A549 (cell line): ENCODE results near the gene VAT1. TPM values are rescaled to one million over a fixed set of nuclear protein-coding genes. Genes with fewer than 3 reads are reported as not detected.

Experiments used
- ATAC-seq, 2 experiments: fragments of 200-7000 bp in 1 of 2; fragments of >200 bp in 1 of 2; cut with Nextera tagmentation in 1 of 2; cut with Tn5 transposase in 1 of 2; 3 replicates each; pipeline versions ENCODE4 v1.8.0 to v1.9.1; 2018 to 2020; ENCODE audit warnings: mild to moderate bottlenecking in 1 of 2, moderate library complexity in 1 of 2
- CTCF ChIA-PET: fragments of 300-600 bp; sonication (Branson Sonifier 250); formaldehyde crosslinking; extraction: SDS; loops from one replicate; lab custom pipeline; 2021; ENCODE audit warnings: antibody characterized with exemption, inconsistent platforms; lab: Yijun Ruan, JAX
- POLR2A ChIA-PET: fragments of 350-600 bp; formaldehyde crosslinking; extraction: SDS; loops from one replicate; lab custom pipeline; 2021; ENCODE audit warnings: antibody characterized with exemption, inconsistent platforms; lab: Yijun Ruan, JAX
- DNase-seq, 2 experiments: peaks; one replicate each; pipeline versions ENCODE4 v3.0.0 to v3.0.0-alpha.2; 2011 to 2016; ENCODE audit warnings: low read depth in 1 of 2, low spot score in 1 of 2
- FAIRE-seq: peaks from 2 replicates; lab custom pipeline; 2011; peaks lifted over from hg19 to GRCh38; lab: Jason Lieb, UNC
- H3K27ac ChIP-seq, 2 experiments: fragments of >200 bp; sonication (Bioruptor Twin); formaldehyde crosslinking; 3 replicates each; pipeline ENCODE4 v1.5.1; 2016 to 2017
- H3K4me1 ChIP-seq: fragments of >200 bp; sonication (Bioruptor Twin); formaldehyde crosslinking; 3 replicates; pipeline ENCODE4 v1.6.1; 2016
- H3K4me2 ChIP-seq: fragments of >200 bp; sonication (Bioruptor Twin); formaldehyde crosslinking; 3 replicates; pipeline ENCODE4 v1.6.1; 2016
- H3K4me3 ChIP-seq: fragments of >200 bp; sonication (Bioruptor Twin); formaldehyde crosslinking; 3 replicates; pipeline ENCODE4 v1.5.1; 2016
- H3K9me3 ChIP-seq: fragments of >200 bp; sonication (Bioruptor Twin); formaldehyde crosslinking; 3 replicates; pipeline ENCODE4 v1.6.1; 2016
- ATOH8 ChIP-seq: fragments of 250-450 bp; sonication (Bioruptor Pico); IDR thresholded peaks from 2 replicates; pipeline ENCODE4 v1.5.0; 2020; ENCODE audit warnings: low read depth, mild to moderate bottlenecking, moderate library complexity
- BCL3 ChIP-seq: fragments of >200 bp; sonication (Bioruptor Twin); formaldehyde crosslinking; IDR thresholded peaks from 3 replicates; pipeline ENCODE4 v1.6.1; 2016
- CBX2 ChIP-seq: fragments of 200-600 bp; sonication (generic); IDR thresholded peaks from 2 replicates; pipeline ENCODE4 v1.6.1; 2016; ENCODE audit warnings: low read depth, mild to moderate bottlenecking, borderline replicate concordance
- E2F6 ChIP-seq: IDR thresholded peaks from 2 replicates; pipeline ENCODE4 v1.6.1; 2012; ENCODE audit warnings: low read depth, borderline replicate concordance
- FOSB ChIP-seq: fragments of 250-450 bp; sonication (Bioruptor Pico); IDR thresholded peaks from 2 replicates; pipeline ENCODE4 v1.5.0; 2020; ENCODE audit warnings: mild to moderate bottlenecking, moderate library complexity
- FOXS1 ChIP-seq: fragments of 250-450 bp; sonication (Bioruptor Pico); IDR thresholded peaks from 2 replicates; pipeline ENCODE4 v1.5.0; 2020; ENCODE audit warnings: mild to moderate bottlenecking, moderate library complexity
- HDAC2 ChIP-seq: fragments of 200-600 bp; sonication (generic); IDR thresholded peaks from 2 replicates; pipeline ENCODE4 v1.6.1; 2016
- HEYL ChIP-seq: fragments of 250-450 bp; sonication (Bioruptor Pico); IDR thresholded peaks from 2 replicates; pipeline ENCODE4 v1.8.0; 2021; ENCODE audit warnings: mild to moderate bottlenecking, moderate library complexity
- HOXA7 ChIP-seq: fragments of 250-450 bp; sonication (Bioruptor Pico); IDR thresholded peaks from 2 replicates; pipeline ENCODE4 v1.5.0; 2020; ENCODE audit warnings: mild to moderate bottlenecking, moderate library complexity
- HOXB13 ChIP-seq: fragments of 250-450 bp; sonication (Bioruptor Pico); IDR thresholded peaks from 2 replicates; pipeline ENCODE4 v1.5.0; 2020; ENCODE audit warnings: low read depth, mild to moderate bottlenecking, moderate library complexity
- HOXB5 ChIP-seq: fragments of 250-450 bp; sonication (Bioruptor Pico); IDR thresholded peaks from 2 replicates; pipeline ENCODE4 v1.5.0; 2020; ENCODE audit warnings: mild to moderate bottlenecking, moderate library complexity
- JUN ChIP-seq, 2 experiments: fragments of >200 bp; sonication (Bioruptor Twin); formaldehyde crosslinking; IDR thresholded peaks; 2 replicates in 1 of 2; 3 replicates in 1 of 2; pipeline ENCODE4 v1.6.1; 2016 to 2017
- KDM1A ChIP-seq: fragments of 200-600 bp; sonication (generic); IDR thresholded peaks from 2 replicates; pipeline ENCODE4 v1.6.1; 2016; ENCODE audit warnings: low read depth, mild to moderate bottlenecking
- KDM5A ChIP-seq: fragments of 200-600 bp; sonication (generic); IDR thresholded peaks from 2 replicates; pipeline ENCODE4 v1.6.1; 2016; ENCODE audit warnings: antibody characterized with exemption, mild to moderate bottlenecking
- MYC ChIP-seq: IDR thresholded peaks from 2 replicates; pipeline ENCODE4 v1.6.1; 2012; ENCODE audit warnings: mild to moderate bottlenecking, inconsistent platforms, low read length, improper control_type of control experiment, borderline replicate concordance
- NFE2L2 ChIP-seq: fragments of 150-350 bp; conservative IDR thresholded peaks from 2 replicates; pipeline ENCODE4 v1.6.1; 2014; ENCODE audit warnings: low read length
- PBX3 ChIP-seq: IDR thresholded peaks from 2 replicates; pipeline ENCODE4 v1.6.1; 2012
- POLR2A ChIP-seq: IDR thresholded peaks from 2 replicates; pipeline ENCODE4 v1.6.1; 2012; ENCODE audit warnings: mild to moderate bottlenecking, low read length
- POLR2AphosphoS2 ChIP-seq: conservative IDR thresholded peaks from 2 replicates; pipeline ENCODE4 v1.6.1; 2012; ENCODE audit warnings: low read length, improper control_type of control experiment, inconsistent platforms
- RCOR1 ChIP-seq: fragments of 150-350 bp; IDR thresholded peaks from 2 replicates; pipeline ENCODE4 v1.6.1; 2014; ENCODE audit warnings: antibody characterized with exemption, low read length, low read depth
- SREBF2 ChIP-seq: fragments of 450-650 bp; IDR thresholded peaks from 2 replicates; pipeline ENCODE4 v1.6.1; 2014; ENCODE audit warnings: mild to moderate bottlenecking, moderate library complexity
- TFCP2L1 ChIP-seq: fragments of 250-450 bp; sonication (Bioruptor Pico); IDR thresholded peaks from 2 replicates; pipeline ENCODE4 v1.5.0; 2021; ENCODE audit warnings: mild to moderate bottlenecking
- TP53 ChIP-seq: fragments of 250-450 bp; sonication (Bioruptor Pico); IDR thresholded peaks from 2 replicates; pipeline ENCODE4 v1.5.0; 2021; ENCODE audit warnings: mild to moderate bottlenecking, moderate library complexity
- ZSCAN20 ChIP-seq: fragments of 250-450 bp; sonication (Bioruptor Pico); IDR thresholded peaks from 2 replicates; pipeline ENCODE4 v1.8.0; 2022; ENCODE audit warnings: mild to moderate bottlenecking, moderate library complexity
- WGBS: methylation state at CpG from one replicate; pipeline ENCODE4 v1.1.6; 2017; ENCODE audit errors: missing lambda C conversion rate; 5-methylcytosine and 5-hydroxymethylcytosine counted together
- polyA plus RNA-seq, 4 experiments: library from polyadenylated mRNA; depleted of rRNA in 3 of 4; stranded (reverse); fragments of >200 nt; fragmentation: RNase III in 1 of 4; extraction: RNeasy Plus Mini Kit Qiagen cat#74134 plus additional on column Dnase treatment in 1 of 4; gene quantifications; 2 replicates in 3 of 4; 3 replicates in 1 of 4; pipeline ENCODE4 v1.2.3, GENCODE V29; 2011 to 2017
- TF ChIP-seq, protein P1 (sequence below): IDR thresholded peaks from 2 replicates; pipeline ENCODE4 v1.6.1; 2012
- TF ChIP-seq, protein P2 (sequence below): fragments of >200 bp; sonication (Bioruptor Twin); formaldehyde crosslinking; IDR thresholded peaks from 2 replicates; pipeline ENCODE4 v1.6.1; 2016
- TF ChIP-seq, protein P3 (sequence below): fragments of 250-450 bp; sonication (Bioruptor Pico); IDR thresholded peaks from 2 replicates; pipeline ENCODE4 v1.5.0; 2021; ENCODE audit warnings: mild to moderate bottlenecking, moderate library complexity, borderline replicate concordance

VAT1 gene
- polyA plus RNA-seq, 2 of the 4 experiments (the other 2 are of a cell fraction) = 153 to 167 TPM

DNA sequence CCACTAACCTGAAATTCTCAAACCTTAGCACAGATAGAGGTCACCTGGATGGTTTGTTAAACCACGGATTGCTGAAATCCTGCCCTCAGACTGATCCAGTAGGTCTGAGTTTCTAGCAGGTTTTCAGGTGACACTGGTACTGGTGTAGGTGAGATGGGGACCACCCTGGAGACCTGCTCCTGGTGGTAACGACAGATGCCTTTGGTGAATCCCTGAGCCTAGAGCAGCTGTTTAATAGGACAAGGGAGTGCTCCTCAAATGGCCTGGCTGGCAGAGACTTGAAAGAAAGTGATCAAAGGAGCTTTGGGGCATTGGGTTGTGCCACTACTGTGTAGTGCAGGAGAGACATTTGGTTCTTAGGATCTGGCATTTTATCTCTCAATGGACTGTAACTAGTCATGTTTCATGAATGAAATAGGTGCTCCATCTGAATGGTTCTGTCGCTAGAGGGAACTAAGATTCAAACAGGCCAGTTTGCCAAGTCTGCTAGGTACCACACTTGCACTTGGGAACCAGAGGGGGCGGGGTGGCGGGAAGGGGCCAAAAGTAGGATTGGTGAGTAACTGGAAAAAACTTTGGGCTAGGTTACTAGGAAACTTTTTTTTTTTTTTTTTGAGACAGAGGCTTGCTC, 18.5 kb downstream of the VAT1 start:
- Histone ChIP-seq H3K4me2 (no peak overlapping the region), H3K4me1 (peaks cover 50% of the 10 kb centered on the region), H3K9me3 (no peaks in the 10 kb centered on the region), H3K4me3 (no peak overlapping the region)
- POLR2A ChIA-PET = interaction anchor here (1.3 kb wide), 1 partner anchor 21 kb away, joined by 4 read pairs; no protein-coding TSS in a partner anchor
- ATAC-seq = peak; percentile 47 to 68
- TF ChIP-seq, protein P1, sequence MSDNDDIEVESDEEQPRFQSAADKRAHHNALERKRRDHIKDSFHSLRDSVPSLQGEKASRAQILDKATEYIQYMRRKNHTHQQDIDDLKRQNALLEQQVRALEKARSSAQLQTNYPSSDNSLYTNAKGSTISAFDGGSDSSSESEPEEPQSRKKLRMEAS = 0 out of 2 replicates have a peak, but pooled peaks have one; percentile 13
- TF ChIP-seq HDAC2 (no peak), JUN (IDR thresholded peaks at IDR 0.05) (no peak; a peak in 1 of 5 replicates), TFCP2L1 (CRISPR knock-in tag) (peak; percentile 75; the same call in 1 of the 2 replicates), FOSB (CRISPR knock-in tag) (peak; percentile 93), TP53 (CRISPR knock-in tag) (no peak; the same call in 1 of the 2 replicates), KDM5A (no peak), FOXS1 (CRISPR knock-in tag) (no peak), SREBF2 (no peak), PBX3 (peak; percentile 6; the same call in 1 of the 2 replicates), CBX2 (no peak), ZSCAN20 (no peak), HOXA7 (CRISPR knock-in tag) (0 out of 2 replicates have a peak, but pooled peaks have one; percentile 41), RCOR1 (no peak), KDM1A (no peak), HOXB13 (no peak), NFE2L2 (no peak), POLR2AphosphoS2 (peak; percentile 50), HOXB5 (no peak), MYC (no peak), HEYL (CRISPR knock-in tag) (no peak), ATOH8 (no peak), POLR2A (no peak), BCL3 (no peak), E2F6 (no peak)
- TF ChIP-seq, protein P2, sequence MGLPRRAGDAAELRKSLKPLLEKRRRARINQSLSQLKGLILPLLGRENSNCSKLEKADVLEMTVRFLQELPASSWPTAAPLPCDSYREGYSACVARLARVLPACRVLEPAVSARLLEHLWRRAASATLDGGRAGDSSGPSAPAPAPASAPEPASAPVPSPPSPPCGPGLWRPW = no peak
- TF ChIP-seq, protein P3, sequence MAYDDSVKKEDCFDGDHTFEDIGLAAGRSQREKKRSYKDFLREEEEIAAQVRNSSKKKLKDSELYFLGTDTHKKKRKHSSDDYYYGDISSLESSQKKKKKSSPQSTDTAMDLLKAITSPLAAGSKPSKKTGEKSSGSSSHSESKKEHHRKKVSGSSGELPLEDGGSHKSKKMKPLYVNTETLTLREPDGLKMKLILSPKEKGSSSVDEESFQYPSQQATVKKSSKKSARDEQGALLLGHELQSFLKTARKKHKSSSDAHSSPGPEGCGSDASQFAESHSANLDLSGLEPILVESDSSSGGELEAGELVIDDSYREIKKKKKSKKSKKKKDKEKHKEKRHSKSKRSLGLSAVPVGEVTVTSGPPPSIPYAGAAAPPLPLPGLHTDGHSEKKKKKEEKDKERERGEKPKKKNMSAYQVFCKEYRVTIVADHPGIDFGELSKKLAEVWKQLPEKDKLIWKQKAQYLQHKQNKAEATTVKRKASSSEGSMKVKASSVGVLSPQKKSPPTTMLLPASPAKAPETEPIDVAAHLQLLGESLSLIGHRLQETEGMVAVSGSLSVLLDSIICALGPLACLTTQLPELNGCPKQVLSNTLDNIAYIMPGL (CRISPR knock-in tag) = no peak
- TF ChIP-seq, all 56 proteins: peak for 6
- H3K27ac ChIP-seq = 0 out of 6 replicates have a peak overlapping the region, but pooled peaks of 1 of the 2 experiments have one; percentile 5
- FAIRE-seq (no peak), DNase-seq (peak in 1 of 2 experiments; percentile 80)
- 78% methylated on average over 5 of the region's 5 CpGs for WGBS
- CTCF ChIA-PET = interaction anchor here (1.4 to 2.0 kb wide), 2 partner anchors 17 to 161 kb away, joined by 3 to 7 read pairs; no protein-coding TSS in a partner anchor
